Suprapubic skin (tissue), 4 donors: ENCODE results near the gene POR. TPM values are rescaled to one million over a fixed set of nuclear protein-coding genes. Genes with fewer than 3 reads are reported as not detected.

Source experiments
- DNase-seq, 2 donors: peaks; one replicate each; pipeline ENCODE4 v3.0.0-alpha.2; 2019; ENCODE audit warnings: low spot score in 2 of 2
- H3K27ac ChIP-seq: fragments of 200-600 bp; sonication (generic); one replicate; pipeline ENCODE4 v1.5.1; 2019
- H3K27me3 ChIP-seq: fragments of 200-600 bp; sonication (generic); one replicate; pipeline ENCODE4 v1.5.1; 2019
- H3K36me3 ChIP-seq: fragments of 200-600 bp; sonication (generic); one replicate; pipeline ENCODE4 v1.5.1; 2019
- H3K4me1 ChIP-seq: fragments of 200-600 bp; sonication (generic); one replicate; pipeline ENCODE4 v1.5.1; 2019
- H3K4me3 ChIP-seq: fragments of 200-600 bp; sonication (generic); one replicate; pipeline ENCODE4 v1.5.1; 2019; ENCODE audit warnings: mild to moderate bottlenecking
- H3K9me3 ChIP-seq: fragments of 200-600 bp; sonication (generic); one replicate; pipeline ENCODE4 v1.5.1; 2019
- CTCF ChIP-seq, 2 donors: fragments of 200-600 bp in 1 of 2; fragments of 450-650 bp in 1 of 2; sonication (generic) in 1 of 2; IDR thresholded peaks; one replicate each; pipeline ENCODE4 v1.5.1; 2016 to 2019; ENCODE audit warnings: antibody characterized with exemption in 2 of 2, mild to moderate bottlenecking in 1 of 2, moderate library complexity in 1 of 2
- EP300 ChIP-seq: sonication (generic); formaldehyde crosslinking; IDR thresholded peaks from one replicate; pipeline ENCODE4 v1.6.1; 2017; ENCODE audit warnings: antibody characterized with exemption
- POLR2A ChIP-seq, 2 donors: fragments of 450-650 bp; IDR thresholded peaks; one replicate each; pipeline ENCODE4 v1.6.1; 2017; ENCODE audit warnings: antibody characterized with exemption in 2 of 2, mild to moderate bottlenecking in 2 of 2, moderate library complexity in 2 of 2
- POLR2AphosphoS5 ChIP-seq, 3 donors: sonication (generic); formaldehyde crosslinking; IDR thresholded peaks; one replicate each; pipeline ENCODE4 v1.6.1; 2017; ENCODE audit warnings: antibody characterized with exemption in 3 of 3
- WGBS: methylation state at CpG from one replicate; pipeline ENCODE4 v1.1.5; 2018; 5-methylcytosine and 5-hydroxymethylcytosine counted together
- total RNA-seq, 4 donors: library from RNA; depleted of rRNA; stranded (reverse); fragments of >200 nt; gene quantifications; one replicate each; pipeline ENCODE4 v1.1.0, GENCODE V29; 2016

Gene POR
- total RNA-seq, 4 donors from 2014 or later = 85.8 to 112 (median 91.8) TPM

DNA sequence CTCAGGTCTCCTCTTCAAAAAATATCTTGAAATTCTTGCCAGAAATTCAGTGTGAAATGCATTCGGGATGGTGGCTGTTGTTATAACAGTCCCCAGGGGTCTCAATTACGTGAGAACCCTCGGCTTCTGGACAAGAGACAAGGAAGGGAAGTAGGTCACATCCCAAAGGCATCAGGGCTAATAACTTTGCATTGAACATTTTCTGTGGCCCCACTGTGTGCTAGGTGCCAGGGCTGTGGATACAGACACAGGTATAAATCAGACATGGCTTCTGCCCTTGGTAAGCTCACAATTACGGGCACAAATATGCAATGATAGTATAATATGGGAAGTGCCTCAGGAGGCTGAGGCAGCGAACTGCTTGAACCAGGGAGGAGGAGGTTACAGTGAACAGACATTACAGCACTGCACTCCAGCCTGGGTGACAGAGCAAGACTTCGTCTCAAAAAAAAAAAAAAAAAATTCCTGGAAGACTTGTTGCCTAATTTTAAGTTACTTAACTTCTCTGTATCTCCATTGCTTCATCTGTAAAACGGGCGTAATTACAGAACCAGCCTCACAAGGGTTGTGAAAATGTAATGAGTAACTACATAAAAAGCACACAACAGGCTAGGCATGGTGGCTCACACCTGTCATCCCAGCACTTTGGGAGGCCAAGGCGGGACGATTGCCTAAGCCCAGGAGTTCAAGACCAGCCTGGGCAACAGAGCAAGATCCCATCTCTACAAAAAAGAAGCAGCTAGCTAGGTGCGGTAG lies 38.7 kb upstream of the POR start:
- H3K4me1 ChIP-seq = peaks cover 29% of the 10 kb centered on the region
- no peak overlapping the region for H3K4me3 ChIP-seq
- H3K36me3 ChIP-seq = peaks cover 5% of the 10 kb centered on the region
- no peak overlapping the region for H3K27ac ChIP-seq
- H3K27me3 ChIP-seq = no peaks in the 10 kb centered on the region
- TF ChIP-seq POLR2A (IDR thresholded peaks at IDR 0.05) = no peak
- TF ChIP-seq EP300 = no peak
- TF ChIP-seq CTCF (IDR thresholded peaks at IDR 0.05) = no peak
- TF ChIP-seq POLR2AphosphoS5 (IDR thresholded peaks at IDR 0.05) = no peak
- no peaks in the 10 kb centered on the region for H3K9me3 ChIP-seq
- DNase-seq = no peak
- WGBS = 66% methylated on average over 10 of the region's 11 CpGs

- no peak for DNase-seq
- peaks cover 29% of the 10 kb centered on the region for H3K4me1 ChIP-seq
- H3K9me3 ChIP-seq = no peaks in the 10 kb centered on the region
- peaks cover 24% of the 10 kb centered on the region for H3K36me3 ChIP-seq
- no peak for TF ChIP-seq CTCF (IDR thresholded peaks at IDR 0.05)
- TF ChIP-seq POLR2AphosphoS5 (IDR thresholded peaks at IDR 0.05) = no peak
- no peak for TF ChIP-seq POLR2A (IDR thresholded peaks at IDR 0.05)
- TF ChIP-seq EP300 = no peak
- H3K27me3 ChIP-seq = no peaks in the 10 kb centered on the region
- peak overlapping the region; percentile 95 for H3K4me3 ChIP-seq
- H3K27ac ChIP-seq = peak overlapping the region; percentile 80
- 15% methylated on average over 10 of the region's 10 CpGs for WGBS
Measured at GRCh38 chr7:75878312-75878768, 36.6 kb upstream of the POR start.

DNA sequence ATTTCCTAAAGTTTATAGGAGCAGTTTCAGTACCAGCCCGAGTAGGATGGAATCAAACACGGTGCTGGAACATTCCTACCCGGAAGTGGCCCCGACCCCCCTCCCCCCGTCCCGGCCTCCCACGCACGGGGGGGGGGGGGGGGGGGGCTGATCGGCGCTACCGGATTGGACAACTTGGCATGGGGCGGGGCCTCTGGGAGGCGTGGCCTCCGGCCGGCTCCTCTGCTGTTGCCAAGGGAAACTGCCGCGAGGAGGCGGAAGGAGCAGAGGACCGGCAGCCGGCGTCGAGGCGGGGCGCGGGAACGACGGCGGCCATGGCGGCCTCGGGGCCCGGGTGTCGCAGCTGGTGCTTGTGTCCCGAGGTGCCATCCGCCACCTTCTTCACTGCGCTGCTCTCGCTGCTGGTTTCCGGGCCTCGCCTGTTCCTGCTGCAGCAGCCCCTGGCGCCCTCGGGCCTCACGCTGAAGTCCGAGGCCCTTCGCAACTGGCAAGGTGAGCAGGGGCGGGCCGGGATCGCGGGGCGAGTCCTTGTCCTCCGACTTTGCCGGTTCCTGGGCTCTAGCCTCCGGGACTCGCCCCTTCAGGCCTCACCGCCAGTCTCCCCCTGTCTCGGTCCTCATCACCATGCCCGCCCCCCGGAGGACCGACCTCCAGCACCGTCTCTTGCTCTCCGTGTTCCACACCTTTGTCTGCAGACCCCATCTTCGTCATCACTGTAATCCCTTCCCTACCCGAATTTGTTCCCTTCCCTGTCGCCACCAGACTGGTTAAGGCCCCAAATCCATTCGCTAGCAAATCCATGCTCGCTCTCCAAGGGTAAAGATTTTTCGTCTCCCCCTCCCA lies 36.0 kb upstream of the POR start, which contains the start of gene RHBDD2:
RHBDD2 (plus strand) TSS at position 266 of the 843 bp plus-strand sequence; CDS start at position 315, 49 bp downstream.
- WGBS = 2% methylated on average over 22 of the region's 65 CpGs
- peaks cover 29% of the 10 kb centered on the region for H3K4me1 ChIP-seq
- DNase-seq = peak; percentile 97

GRCh38 chr7:75879771-75880184 lies 35.2 kb upstream of the POR start:
- H3K36me3 ChIP-seq = peaks cover 39% of the 10 kb centered on the region
- peak overlapping the region; percentile 80 for H3K27ac ChIP-seq
- no peak for TF ChIP-seq EP300
- no peak for TF ChIP-seq POLR2AphosphoS5 (IDR thresholded peaks at IDR 0.05)
- TF ChIP-seq CTCF (IDR thresholded peaks at IDR 0.05) = no peak
- TF ChIP-seq POLR2A (IDR thresholded peaks at IDR 0.05) = no peak
- no peaks in the 10 kb centered on the region for H3K27me3 ChIP-seq
- H3K9me3 ChIP-seq = no peaks in the 10 kb centered on the region
- H3K4me3 ChIP-seq = peak overlapping the region; percentile 95
- H3K4me1 ChIP-seq = peaks cover 29% of the 10 kb centered on the region
- DNase-seq = no peak
- 10% methylated on average over 8 of the region's 8 CpGs for WGBS

More for the DNA sequence above, 36.0 kb upstream of the POR start, which contains the start of gene RHBDD2:
- H3K36me3 ChIP-seq = peaks cover 31% of the 10 kb centered on the region
- H3K9me3 ChIP-seq = no peaks in the 10 kb centered on the region
- TF ChIP-seq POLR2A (IDR thresholded peaks at IDR 0.05) (peak; percentile 76 to 77), CTCF (IDR thresholded peaks at IDR 0.05) (peak in 1 of 2 donors; percentile 24), EP300 (no peak), POLR2AphosphoS5 (IDR thresholded peaks at IDR 0.05) (peak; percentile 69 to 73 (median 72))
- peak within 1 kb of the TSS; percentile 95 for H3K4me3 ChIP-seq
- no peaks in the 10 kb centered on the region for H3K27me3 ChIP-seq
- H3K27ac ChIP-seq = peak within 1 kb of the TSS; percentile 80

DNA sequence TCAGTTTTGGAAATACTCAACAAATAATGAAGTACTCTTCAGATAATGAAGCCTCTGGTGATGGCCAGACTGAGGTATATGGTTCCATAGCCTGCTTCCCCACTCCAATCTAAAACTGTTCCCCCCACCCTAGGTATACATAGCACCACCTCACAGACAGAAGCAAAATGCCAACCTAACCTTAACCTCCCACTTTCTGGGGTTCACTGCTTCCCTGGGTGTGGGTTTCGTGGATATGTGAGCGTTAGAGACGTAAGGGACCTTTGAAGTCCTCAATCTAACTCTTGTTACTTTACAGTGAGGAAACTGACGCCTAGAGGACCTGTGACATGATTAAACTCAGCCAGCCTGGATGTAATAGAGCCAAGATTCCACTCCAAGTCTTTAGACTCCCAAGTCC lies 34.7 kb upstream of the POR start:
- peaks cover 43% of the 10 kb centered on the region for H3K36me3 ChIP-seq
- H3K4me1 ChIP-seq = peaks cover 29% of the 10 kb centered on the region
- peak overlapping the region; percentile 95 for H3K4me3 ChIP-seq
- no peaks in the 10 kb centered on the region for H3K9me3 ChIP-seq
- DNase-seq = no peak
- H3K27me3 ChIP-seq = no peaks in the 10 kb centered on the region
- H3K27ac ChIP-seq = no peak overlapping the region
- TF ChIP-seq POLR2AphosphoS5 (IDR thresholded peaks at IDR 0.05) (no peak), POLR2A (IDR thresholded peaks at IDR 0.05) (no peak), EP300 (no peak), CTCF (IDR thresholded peaks at IDR 0.05) (no peak)
- 76% methylated on average over 4 of the region's 4 CpGs for WGBS
